Measurements from ENCODE around the gene LGALS9.
"Not testable (repeated sequence)": the region's sequence is repeated elsewhere in the genome, so short reads cannot be mapped to it uniquely, and the experiment has no call there.

Gene LGALS9

DNA sequence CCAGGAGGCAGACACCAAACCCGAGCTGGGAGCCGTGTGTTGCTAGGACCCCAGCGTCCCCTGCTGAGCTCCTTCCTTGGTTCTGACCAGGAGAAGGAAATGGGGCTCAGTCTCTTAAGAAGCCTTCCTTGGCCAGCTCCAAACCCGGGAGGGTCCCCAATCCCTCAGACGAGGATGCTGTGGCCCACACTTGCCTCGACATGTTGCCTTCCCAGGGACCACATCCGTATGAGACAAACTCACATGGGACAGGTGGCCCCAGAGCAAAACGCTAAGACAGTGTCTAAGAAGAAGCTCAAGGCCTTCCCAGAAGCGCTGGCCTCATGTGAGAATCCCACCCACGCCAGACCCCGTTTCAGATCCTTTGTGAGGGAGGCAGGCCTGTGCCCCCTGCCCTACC lies 19.8 kb downstream of the LGALS9 start:
- Histone ChIP-seq H3K9ac (ENCODE audit: low read depth in 1 of 2, low read length in 2 of 2) (no peak overlapping the region), H3K9me3 (ENCODE audit: control insufficient read depth in 1 of 2, low read length in 2 of 2) (no peaks in the 10 kb centered on the region), H3K4me1 (ENCODE audit: control insufficient read depth in 1 of 2, insufficient read depth in 2 of 2, low read length in 2 of 2) (peaks cover 12 to 17% of the 10 kb centered on the region in 2 donors), H3K27me3 (ENCODE audit: control insufficient read depth in 1 of 2, insufficient read depth in 2 of 2, low read length in 2 of 2) (no peaks in the 10 kb centered on the region), H3K27ac (ENCODE audit: low read depth, low read length) (no peak overlapping the region), H3K4me3 (ENCODE audit: low read depth in 1 of 2, low read length in 2 of 2) (no peak overlapping the region), H3K36me3 (ENCODE audit: control insufficient read depth in 1 of 2, insufficient read depth in 2 of 2, low read length in 2 of 2) (peaks cover 0 to 15% of the 10 kb centered on the region in 2 donors)

DNA sequence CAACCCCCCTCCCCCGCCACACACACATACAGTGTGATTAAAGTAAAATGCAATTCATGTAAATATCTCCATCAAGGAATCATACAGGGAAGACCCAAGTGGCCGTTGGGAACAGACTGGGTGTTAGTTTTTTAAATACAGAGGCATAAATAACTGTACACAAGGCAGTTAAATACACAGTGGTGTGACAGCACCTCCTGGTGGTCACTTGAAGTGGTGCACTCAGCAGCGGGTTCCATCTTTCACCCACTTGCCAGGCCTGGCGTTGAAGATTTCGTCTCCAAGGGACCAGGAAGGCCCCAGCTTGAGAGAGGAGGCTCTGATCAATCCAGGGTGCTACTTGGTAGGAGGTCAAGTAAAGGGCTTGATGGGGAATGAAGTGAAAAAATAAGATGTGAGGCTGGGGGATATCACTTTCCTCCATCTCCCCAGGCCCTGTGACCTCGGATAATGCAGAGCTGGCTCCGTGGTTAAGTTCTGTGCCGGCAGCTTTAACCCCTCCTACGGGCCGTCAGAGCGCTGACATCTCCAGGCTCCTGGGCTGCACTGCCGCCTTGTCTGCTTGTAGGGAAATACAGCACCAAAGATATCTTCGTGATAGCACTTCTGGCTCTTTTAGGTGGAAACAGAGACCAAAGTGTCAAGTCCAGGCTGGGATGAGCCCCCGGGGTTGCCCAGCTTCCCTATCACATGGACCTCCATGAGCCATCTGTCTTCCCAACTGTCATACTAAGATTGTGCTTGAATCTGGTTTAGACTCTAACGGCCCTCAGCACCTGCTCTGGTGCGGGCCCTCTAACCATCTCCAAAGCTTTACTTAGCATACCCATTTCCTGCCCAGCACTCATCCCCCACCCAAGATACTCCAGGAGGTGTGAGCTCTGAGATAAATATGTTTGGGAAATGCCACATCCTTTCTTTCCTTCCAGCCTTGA lies 20.7 kb downstream of the LGALS9 start:
- Histone ChIP-seq H3K9me3 (ENCODE audit: control insufficient read depth in 1 of 2, low read length in 2 of 2) (no peaks in the 10 kb centered on the region), H3K27ac (ENCODE audit: low read depth, low read length) (no peak overlapping the region), H3K4me3 (ENCODE audit: low read depth in 1 of 2, low read length in 2 of 2) (no peak overlapping the region), H3K27me3 (ENCODE audit: control insufficient read depth in 1 of 2, insufficient read depth in 2 of 2, low read length in 2 of 2) (no peaks in the 10 kb centered on the region), H3K4me1 (ENCODE audit: control insufficient read depth in 1 of 2, insufficient read depth in 2 of 2, low read length in 2 of 2) (peaks cover 12 to 17% of the 10 kb centered on the region in 2 donors), H3K9ac (ENCODE audit: low read depth in 1 of 2, low read length in 2 of 2) (no peak overlapping the region), H3K36me3 (ENCODE audit: control insufficient read depth in 1 of 2, insufficient read depth in 2 of 2, low read length in 2 of 2) (peaks cover 0 to 15% of the 10 kb centered on the region in 2 donors)

DNA sequence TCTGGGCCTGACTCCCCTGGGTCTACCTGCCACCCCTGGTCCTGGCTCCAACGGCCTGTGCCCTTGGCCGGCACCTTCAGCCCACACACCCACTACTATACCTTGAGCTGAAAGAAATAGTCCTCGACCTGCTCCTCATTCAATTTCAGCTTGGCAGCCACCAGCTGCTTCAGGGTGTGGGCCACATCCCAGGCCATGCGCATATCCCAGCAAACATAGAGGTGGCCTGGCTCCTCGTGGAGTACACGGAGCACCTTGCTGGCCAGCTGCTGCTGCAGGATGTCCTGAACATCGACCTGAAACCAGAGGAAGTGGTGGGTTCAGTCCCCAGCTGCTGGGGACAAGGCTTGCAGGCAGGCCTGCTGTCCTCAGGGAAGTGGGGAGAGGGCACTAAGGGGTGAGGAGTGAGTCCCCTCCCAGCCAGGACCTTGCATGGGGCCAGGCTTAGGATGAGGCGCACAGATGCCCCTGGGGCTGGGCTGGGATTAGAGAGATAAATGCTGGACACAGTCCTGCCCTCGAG lies 22.5 kb downstream of the LGALS9 start:
- not testable (repeated sequence) for H3K4me3 ChIP-seq (ENCODE audit: low read depth in 1 of 2, low read length in 2 of 2); H3K9ac ChIP-seq (ENCODE audit: low read depth in 1 of 2, low read length in 2 of 2); H3K27ac ChIP-seq (ENCODE audit: low read depth, low read length); H3K9me3 ChIP-seq (ENCODE audit: control insufficient read depth in 1 of 2, low read length in 2 of 2); H3K27me3 ChIP-seq (ENCODE audit: control insufficient read depth in 1 of 2, insufficient read depth in 2 of 2, low read length in 2 of 2); H3K36me3 ChIP-seq (ENCODE audit: control insufficient read depth in 1 of 2, insufficient read depth in 2 of 2, low read length in 2 of 2); H3K4me1 ChIP-seq (ENCODE audit: control insufficient read depth in 1 of 2, insufficient read depth in 2 of 2, low read length in 2 of 2)

GRCh38 chr17:27654136-27654535 lies 23.1 kb downstream of the LGALS9 start:
- no peak overlapping the region for H3K9ac ChIP-seq (ENCODE audit: low read depth in 1 of 2, low read length in 2 of 2)
- no peak overlapping the region for H3K4me3 ChIP-seq (ENCODE audit: low read depth in 1 of 2, low read length in 2 of 2)
- H3K9me3 ChIP-seq (ENCODE audit: control insufficient read depth in 1 of 2, low read length in 2 of 2): no peaks in the 10 kb centered on the region
- H3K36me3 ChIP-seq (ENCODE audit: control insufficient read depth in 1 of 2, insufficient read depth in 2 of 2, low read length in 2 of 2): no peaks in the 10 kb centered on the region
- no peaks in the 10 kb centered on the region for H3K27me3 ChIP-seq (ENCODE audit: control insufficient read depth in 1 of 2, insufficient read depth in 2 of 2, low read length in 2 of 2)
- H3K4me1 ChIP-seq (ENCODE audit: control insufficient read depth in 1 of 2, insufficient read depth in 2 of 2, low read length in 2 of 2): peaks cover 0 to 3% of the 10 kb centered on the region in 2 donors
- H3K27ac ChIP-seq (ENCODE audit: low read depth, low read length): no peak overlapping the region

GRCh38 chr17:27654654-27655524 lies 23.9 kb downstream of the LGALS9 start:
- Histone ChIP-seq H3K4me3 (ENCODE audit: low read depth in 1 of 2, low read length in 2 of 2) (no peak overlapping the region), H3K4me1 (ENCODE audit: control insufficient read depth in 1 of 2, insufficient read depth in 2 of 2, low read length in 2 of 2) (no peaks in the 10 kb centered on the region), H3K36me3 (ENCODE audit: control insufficient read depth in 1 of 2, insufficient read depth in 2 of 2, low read length in 2 of 2) (no peaks in the 10 kb centered on the region), H3K9ac (ENCODE audit: low read depth in 1 of 2, low read length in 2 of 2) (no peak overlapping the region), H3K9me3 (ENCODE audit: control insufficient read depth in 1 of 2, low read length in 2 of 2) (no peaks in the 10 kb centered on the region), H3K27ac (ENCODE audit: low read depth, low read length) (no peak overlapping the region), H3K27me3 (ENCODE audit: control insufficient read depth in 1 of 2, insufficient read depth in 2 of 2, low read length in 2 of 2) (no peaks in the 10 kb centered on the region)

GRCh38 chr17:27655525-27656111 lies 24.6 kb downstream of the LGALS9 start:
- H3K9me3 ChIP-seq (ENCODE audit: control insufficient read depth in 1 of 2, low read length in 2 of 2); H3K27me3 ChIP-seq (ENCODE audit: control insufficient read depth in 1 of 2, insufficient read depth in 2 of 2, low read length in 2 of 2); H3K36me3 ChIP-seq (ENCODE audit: control insufficient read depth in 1 of 2, insufficient read depth in 2 of 2, low read length in 2 of 2); H3K27ac ChIP-seq (ENCODE audit: low read depth, low read length); H3K4me3 ChIP-seq (ENCODE audit: low read depth in 1 of 2, low read length in 2 of 2); H3K9ac ChIP-seq (ENCODE audit: low read depth in 1 of 2, low read length in 2 of 2); H3K4me1 ChIP-seq (ENCODE audit: control insufficient read depth in 1 of 2, insufficient read depth in 2 of 2, low read length in 2 of 2): not testable (repeated sequence)

DNA sequence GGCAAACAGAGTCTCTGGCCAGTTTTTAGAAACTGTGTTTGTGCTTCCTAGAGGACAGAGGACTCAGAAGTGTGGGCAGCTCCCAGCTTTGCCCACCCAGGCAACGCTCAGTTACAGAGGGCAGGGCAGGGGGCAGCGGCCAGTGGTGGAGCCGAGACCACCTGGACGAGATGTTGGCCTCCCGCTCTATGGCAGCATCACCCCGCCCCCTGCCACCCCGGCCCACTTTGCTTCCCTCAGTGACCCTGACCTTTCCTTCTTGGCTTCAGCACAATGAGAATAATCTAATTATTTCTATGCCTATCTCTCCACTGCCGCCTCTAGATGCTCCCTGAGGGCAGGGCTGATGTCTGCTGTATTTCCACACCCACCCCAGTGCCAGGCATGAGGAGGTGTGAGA lies 25.6 kb downstream of the LGALS9 start:
- H3K9me3 ChIP-seq (ENCODE audit: control insufficient read depth in 1 of 2, low read length in 2 of 2); H3K27me3 ChIP-seq (ENCODE audit: control insufficient read depth in 1 of 2, insufficient read depth in 2 of 2, low read length in 2 of 2); H3K36me3 ChIP-seq (ENCODE audit: control insufficient read depth in 1 of 2, insufficient read depth in 2 of 2, low read length in 2 of 2); H3K4me1 ChIP-seq (ENCODE audit: control insufficient read depth in 1 of 2, insufficient read depth in 2 of 2, low read length in 2 of 2); H3K27ac ChIP-seq (ENCODE audit: low read depth, low read length); H3K4me3 ChIP-seq (ENCODE audit: low read depth in 1 of 2, low read length in 2 of 2); H3K9ac ChIP-seq (ENCODE audit: low read depth in 1 of 2, low read length in 2 of 2): not testable (repeated sequence)

DNA sequence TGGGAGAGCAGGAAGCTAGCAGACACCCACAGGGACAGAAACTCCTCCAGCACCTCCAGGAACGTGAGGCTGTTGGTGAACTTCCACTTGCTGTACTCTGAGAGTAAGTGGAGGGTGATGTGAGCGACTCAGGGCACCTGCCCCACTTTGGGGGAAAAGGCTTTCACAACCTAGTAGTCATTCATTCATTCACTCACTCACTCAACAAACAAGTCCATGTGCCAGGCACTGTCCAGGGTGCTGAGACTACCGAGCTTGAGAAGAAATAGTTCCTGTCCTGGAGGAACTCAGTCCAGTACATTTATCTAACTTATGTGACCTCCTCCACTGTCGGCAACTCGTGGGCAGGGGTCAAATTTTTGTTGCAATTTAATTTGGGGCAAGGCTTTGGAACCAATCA lies 26.6 kb downstream of the LGALS9 start:
- no peaks in the 10 kb centered on the region for H3K36me3 ChIP-seq (ENCODE audit: control insufficient read depth in 1 of 2, insufficient read depth in 2 of 2, low read length in 2 of 2)
- H3K27me3 ChIP-seq (ENCODE audit: control insufficient read depth in 1 of 2, insufficient read depth in 2 of 2, low read length in 2 of 2): no peaks in the 10 kb centered on the region
- no peaks in the 10 kb centered on the region for H3K4me1 ChIP-seq (ENCODE audit: control insufficient read depth in 1 of 2, insufficient read depth in 2 of 2, low read length in 2 of 2)
- H3K9ac ChIP-seq (ENCODE audit: low read depth in 1 of 2, low read length in 2 of 2): no peak overlapping the region
- no peak overlapping the region for H3K27ac ChIP-seq (ENCODE audit: low read depth, low read length)
- H3K4me3 ChIP-seq (ENCODE audit: low read depth in 1 of 2, low read length in 2 of 2): no peak overlapping the region
- H3K9me3 ChIP-seq (ENCODE audit: control insufficient read depth in 1 of 2, low read length in 2 of 2): no peaks in the 10 kb centered on the region

- H3K36me3 ChIP-seq (ENCODE audit: control insufficient read depth in 1 of 2, insufficient read depth in 2 of 2, low read length in 2 of 2): no peaks in the 10 kb centered on the region
- no peak overlapping the region for H3K4me3 ChIP-seq (ENCODE audit: low read depth in 1 of 2, low read length in 2 of 2)
- no peaks in the 10 kb centered on the region for H3K9me3 ChIP-seq (ENCODE audit: control insufficient read depth in 1 of 2, low read length in 2 of 2)
- H3K9ac ChIP-seq (ENCODE audit: low read depth in 1 of 2, low read length in 2 of 2): no peak overlapping the region
- no peak overlapping the region for H3K27ac ChIP-seq (ENCODE audit: low read depth, low read length)
- no peaks in the 10 kb centered on the region for H3K27me3 ChIP-seq (ENCODE audit: control insufficient read depth in 1 of 2, insufficient read depth in 2 of 2, low read length in 2 of 2)
- H3K4me1 ChIP-seq (ENCODE audit: control insufficient read depth in 1 of 2, insufficient read depth in 2 of 2, low read length in 2 of 2): no peaks in the 10 kb centered on the region
Measured at GRCh38 chr17:27659683-27660082, 28.7 kb downstream of the LGALS9 start.

DNA sequence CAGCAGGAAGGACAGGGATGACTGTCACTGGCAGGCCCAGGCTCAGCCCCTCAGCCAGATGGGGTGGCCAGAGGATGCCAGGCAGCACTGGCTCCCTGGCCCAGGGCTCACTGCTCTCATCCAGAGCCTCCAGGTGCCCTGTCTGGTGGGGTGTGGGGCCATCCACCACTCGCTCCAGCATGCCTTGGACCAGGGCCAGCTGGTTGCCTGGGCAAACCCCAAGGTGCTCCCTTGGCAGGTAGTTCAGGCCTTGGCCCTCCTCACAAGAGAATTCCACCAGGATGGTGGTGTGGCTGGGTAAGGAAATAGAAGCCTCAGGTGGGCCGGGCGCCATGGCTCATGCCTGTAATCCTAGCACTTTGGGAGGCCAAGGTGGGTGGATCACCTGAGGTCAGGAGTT lies 29.4 kb downstream of the LGALS9 start:
- Histone ChIP-seq H3K27me3 (ENCODE audit: control insufficient read depth in 1 of 2, insufficient read depth in 2 of 2, low read length in 2 of 2) (no peaks in the 10 kb centered on the region), H3K27ac (ENCODE audit: low read depth, low read length) (no peak overlapping the region), H3K9ac (ENCODE audit: low read depth in 1 of 2, low read length in 2 of 2) (no peak overlapping the region), H3K4me1 (ENCODE audit: control insufficient read depth in 1 of 2, insufficient read depth in 2 of 2, low read length in 2 of 2) (no peaks in the 10 kb centered on the region), H3K9me3 (ENCODE audit: control insufficient read depth in 1 of 2, low read length in 2 of 2) (no peaks in the 10 kb centered on the region), H3K4me3 (ENCODE audit: low read depth in 1 of 2, low read length in 2 of 2) (no peak overlapping the region), H3K36me3 (ENCODE audit: control insufficient read depth in 1 of 2, insufficient read depth in 2 of 2, low read length in 2 of 2) (no peaks in the 10 kb centered on the region)
